HT-29 (cell line): ENCODE measurements around the gene INPP4A. TPM values are rescaled to one million over a fixed set of nuclear protein-coding genes. Genes with fewer than 3 reads are reported as not detected.
A peak's percentile ranks its signal among the peaks of the same experiment; 100 is the strongest.

Experiments used
- DNase-seq: peaks from one replicate; pipeline ENCODE4 v3.0.0-alpha.2; 2015; ENCODE audit warnings: low spot score
- total RNA-seq: library from RNA; depleted of rRNA; stranded (reverse); fragments of >200 nt; shearing (Covaris generic); gene quantifications from 2 replicates; pipeline ENCODE4 v1.2.3, GENCODE V29; 2014

INPP4A gene
- total RNA-seq, 1 experiment from 2014 or later, result 11.5 TPM

- no peak for DNase-seq
Observed at GRCh38 chr2:98514096-98514639, 69.5 kb downstream of the INPP4A start.

DNA sequence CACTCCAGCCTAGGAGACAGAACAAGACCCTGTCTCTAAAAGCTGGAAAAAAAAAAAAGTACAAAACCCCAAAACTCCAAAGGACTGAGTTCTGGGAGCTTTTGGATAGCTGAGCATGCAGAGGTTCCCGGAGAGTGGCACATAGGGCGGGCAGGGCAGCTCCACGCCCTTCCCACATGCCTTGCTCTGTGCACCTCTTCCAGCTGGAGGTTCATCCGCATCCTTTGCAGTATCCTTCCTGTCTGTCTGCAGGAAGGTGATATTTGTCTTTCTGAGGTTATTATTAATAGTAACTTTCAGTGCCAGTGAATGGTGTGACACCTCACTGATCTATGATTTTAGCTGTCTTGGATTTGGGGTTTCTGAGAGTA is 70.2 kb downstream of the INPP4A start:
- DNase-seq, result no peak

DNA sequence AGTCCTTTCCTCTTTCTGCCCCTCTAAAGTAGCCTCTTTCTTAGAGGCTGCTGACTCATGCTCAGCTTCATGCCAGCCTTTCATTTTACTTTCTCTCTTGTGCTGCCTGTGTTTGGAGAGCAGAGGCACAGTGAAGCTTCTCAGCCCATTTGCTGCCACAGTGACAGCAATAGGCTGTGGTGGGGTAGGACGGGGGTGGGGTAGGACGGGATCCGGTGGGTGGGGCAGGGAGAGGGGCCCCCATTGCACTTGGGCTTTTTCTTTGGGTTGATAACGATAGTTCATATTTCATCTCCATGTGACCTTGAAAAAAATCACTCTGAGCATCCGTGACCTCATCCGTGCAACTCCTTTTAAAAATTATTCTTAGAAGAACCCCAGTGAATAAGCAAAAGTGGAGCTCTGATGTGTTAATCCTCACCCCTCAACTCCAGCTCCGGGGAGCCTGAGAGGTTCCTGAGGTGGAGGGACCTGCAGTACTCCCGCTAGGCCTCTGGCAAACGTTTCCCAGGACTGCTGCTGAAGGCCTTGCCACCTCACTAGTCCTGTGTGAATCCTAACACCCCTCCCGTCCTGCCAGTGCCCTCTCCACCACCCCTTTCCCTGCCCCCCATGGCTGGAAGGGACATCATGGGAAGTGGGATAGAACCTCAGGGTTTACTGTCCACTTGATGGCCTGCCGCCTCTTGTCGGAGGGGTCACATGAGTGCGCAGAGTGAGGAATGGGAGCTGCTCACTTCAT is 70.8 kb downstream of the INPP4A start:
- no peak for DNase-seq

DNA sequence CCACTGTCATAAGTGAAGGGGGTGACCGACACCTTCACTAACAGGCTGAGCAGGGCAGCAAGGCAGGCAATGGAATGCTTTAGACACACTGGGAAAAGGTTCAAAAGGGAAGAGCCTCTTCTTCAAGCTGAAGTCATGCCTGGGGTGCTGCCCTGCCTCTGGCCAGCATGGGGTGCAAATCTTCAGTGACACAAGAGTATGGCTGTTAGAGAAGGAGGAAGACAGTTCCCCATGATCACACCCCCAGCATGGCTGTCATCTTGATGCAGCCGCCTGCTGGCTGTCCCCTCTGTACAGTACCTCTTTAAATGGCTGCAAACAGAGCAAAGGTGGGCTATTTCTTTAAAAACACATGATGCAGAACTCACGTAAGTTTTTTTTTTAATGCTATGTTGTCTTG is 71.9 kb downstream of the INPP4A start:
- DNase-seq, result no peak

DNA sequence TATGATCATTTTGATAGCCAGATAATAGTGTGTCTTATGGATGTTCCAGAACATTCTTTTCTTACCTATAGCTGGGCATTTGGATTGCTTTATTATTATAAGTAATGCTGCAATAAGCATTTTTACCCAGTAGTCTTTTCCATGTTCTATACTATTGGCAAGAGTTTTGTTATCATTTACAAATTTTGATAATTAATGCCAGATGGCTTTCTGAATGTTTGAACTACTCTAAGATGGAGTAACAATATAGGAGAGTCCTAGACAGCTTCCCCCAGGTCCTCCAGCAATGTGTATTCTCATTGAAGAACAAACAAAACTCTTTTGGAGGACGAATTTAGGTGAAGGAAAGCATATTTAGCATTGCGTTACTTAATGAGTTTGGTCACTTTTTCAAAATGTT is 73.0 kb downstream of the INPP4A start:
- DNase-seq, result no peak

- DNase-seq, result peak; percentile 56
Observed at GRCh38 chr2:98518101-98518500, 73.4 kb downstream of the INPP4A start.

DNA sequence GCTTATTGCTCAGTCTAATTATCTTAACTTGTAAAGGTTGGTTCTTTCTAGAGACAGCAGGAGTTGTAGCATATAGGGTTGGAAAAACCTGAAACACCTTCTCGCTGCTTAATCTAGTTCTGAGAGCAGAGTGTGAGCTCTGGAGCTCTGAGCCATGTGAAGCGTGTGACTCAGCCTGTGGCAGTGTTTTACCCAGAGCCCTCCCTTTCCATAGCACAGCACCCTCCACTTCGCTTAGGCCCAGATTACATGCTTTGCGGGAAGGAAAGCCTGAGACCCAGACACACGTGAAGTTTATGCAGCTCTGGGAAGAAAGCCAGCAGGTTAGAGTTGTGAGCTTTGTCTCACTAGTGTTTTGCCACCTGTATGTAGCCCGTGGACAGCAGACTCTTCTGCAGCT is 74.5 kb downstream of the INPP4A start:
- DNase-seq, result no peak

DNA sequence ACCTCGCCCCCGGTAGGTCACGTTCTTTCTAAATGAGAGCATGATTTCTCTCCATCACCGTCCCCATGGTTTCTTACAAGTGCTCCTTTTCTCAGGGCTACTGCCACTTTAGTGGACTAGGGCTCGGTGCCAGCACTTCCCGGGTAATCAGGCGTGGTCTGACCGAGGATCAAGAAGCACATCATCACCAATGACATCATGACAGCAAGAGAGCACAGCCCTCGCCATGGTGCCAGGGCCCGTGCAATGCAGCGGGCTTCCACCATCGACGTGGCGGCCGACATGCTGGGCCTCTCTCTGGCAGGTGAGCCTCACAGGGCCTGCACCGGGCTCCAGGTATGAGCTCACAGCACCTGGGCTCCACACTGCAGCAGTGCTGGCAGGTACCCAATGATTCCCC is 75.2 kb downstream of the INPP4A start:
- no peak for DNase-seq

- DNase-seq, result no peak
Observed at GRCh38 chr2:98520806-98521205, 76.1 kb downstream of the INPP4A start.

DNA sequence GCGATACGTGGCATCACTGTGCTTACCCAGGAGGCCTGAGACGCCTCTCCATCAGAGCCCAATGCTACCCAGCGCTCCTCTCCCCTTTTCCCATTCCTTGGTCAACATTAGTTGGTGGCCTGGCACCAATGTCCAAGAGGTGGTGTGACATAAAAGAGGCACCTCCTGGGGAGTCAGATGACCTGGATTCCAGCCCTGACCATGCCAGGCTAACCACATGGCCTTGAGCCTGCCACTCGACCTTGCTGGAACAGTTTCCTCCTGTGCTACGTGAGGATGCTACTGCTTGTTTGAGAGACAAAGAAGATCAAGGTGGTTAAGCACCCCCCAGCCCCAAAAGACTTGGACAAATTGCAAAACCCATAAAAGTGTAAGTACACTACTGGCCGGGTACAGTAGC is 76.6 kb downstream of the INPP4A start:
- no peak for DNase-seq

- DNase-seq, result no peak
Observed at GRCh38 chr2:98522854-98523253, 78.2 kb downstream of the INPP4A start.

DNA sequence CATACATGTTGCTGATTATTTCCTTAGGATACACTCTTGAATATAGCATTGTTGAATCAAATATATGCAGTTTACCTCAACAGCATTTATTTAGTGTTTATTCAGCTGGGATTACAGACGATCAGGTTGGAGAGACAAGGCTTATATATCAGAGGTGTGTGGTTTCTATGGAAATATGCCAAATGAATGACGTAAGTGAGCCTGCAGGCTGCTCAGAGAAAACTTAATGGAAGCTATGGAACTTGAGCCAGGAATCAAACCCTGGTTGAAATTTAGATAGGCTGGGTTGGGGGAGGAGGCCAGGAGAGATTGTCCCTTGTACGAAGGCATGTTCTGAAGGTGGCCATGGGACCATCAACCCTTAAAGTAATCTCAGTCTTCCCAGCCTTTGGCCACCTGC is 79.5 kb downstream of the INPP4A start:
- no peak for DNase-seq

DNA sequence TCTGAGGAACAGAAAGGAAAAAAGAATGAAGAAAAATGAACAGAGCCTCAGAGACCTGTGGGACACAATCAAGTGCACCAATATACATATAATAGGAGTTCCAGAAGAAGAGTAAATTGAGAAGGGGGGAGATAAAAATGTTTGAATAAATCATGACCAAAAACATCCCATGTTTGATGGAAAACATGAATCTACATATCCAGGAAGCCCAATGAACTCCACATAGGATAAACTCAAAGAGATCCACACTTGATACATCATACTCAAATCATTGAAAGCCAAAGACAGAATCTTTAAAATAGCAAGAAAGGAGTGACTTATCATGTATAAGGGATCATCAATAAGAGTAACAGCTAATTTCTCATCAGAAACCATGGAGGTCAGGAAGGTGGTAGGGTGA is 83.7 kb downstream of the INPP4A start:
- no peak for DNase-seq

DNA sequence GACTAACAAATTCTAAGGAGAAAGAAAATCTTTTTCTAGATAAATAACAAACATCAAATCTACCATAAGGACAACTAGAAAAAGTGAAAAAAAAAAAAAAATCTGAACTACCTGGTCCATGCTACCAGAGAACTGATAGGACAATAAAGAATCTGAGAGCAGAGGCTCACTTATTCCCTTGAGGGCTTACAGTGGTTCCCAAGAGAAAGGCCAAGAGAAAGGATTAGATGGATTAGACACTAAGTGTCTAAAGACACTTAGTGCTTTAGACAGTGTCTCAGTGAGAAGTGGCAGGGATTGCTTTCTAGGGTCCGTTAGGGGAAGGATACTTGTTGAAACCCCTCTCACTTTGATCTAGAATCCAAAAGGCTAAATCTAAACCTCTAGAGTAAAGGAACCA is 85.5 kb downstream of the INPP4A start:
- no peak for DNase-seq

GRCh38 chr2:98532756-98533155 is 88.1 kb downstream of the INPP4A start:
- DNase-seq, result no peak

DNA sequence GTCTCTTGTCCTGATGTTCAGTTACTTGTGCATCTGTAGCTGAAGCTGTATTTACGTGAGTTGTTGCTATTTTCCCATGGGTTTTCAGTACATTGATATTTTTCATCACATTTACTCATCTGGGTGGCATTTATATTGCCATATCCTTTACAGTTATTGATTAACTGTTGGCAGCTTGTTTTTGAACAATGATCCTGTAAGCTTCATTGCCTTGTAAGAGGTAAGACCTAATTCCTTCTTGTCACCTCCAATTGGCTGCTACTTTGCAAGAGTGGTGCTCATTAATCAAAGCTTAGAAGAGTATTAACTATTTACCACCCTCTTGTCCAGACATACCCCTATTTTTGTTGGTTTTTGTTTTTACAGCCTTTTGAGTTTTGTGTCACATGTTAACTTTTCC is 88.9 kb downstream of the INPP4A start:
- DNase-seq, result no peak

- no peak for DNase-seq
Observed at GRCh38 chr2:98534761-98535160, 90.1 kb downstream of the INPP4A start.

DNA sequence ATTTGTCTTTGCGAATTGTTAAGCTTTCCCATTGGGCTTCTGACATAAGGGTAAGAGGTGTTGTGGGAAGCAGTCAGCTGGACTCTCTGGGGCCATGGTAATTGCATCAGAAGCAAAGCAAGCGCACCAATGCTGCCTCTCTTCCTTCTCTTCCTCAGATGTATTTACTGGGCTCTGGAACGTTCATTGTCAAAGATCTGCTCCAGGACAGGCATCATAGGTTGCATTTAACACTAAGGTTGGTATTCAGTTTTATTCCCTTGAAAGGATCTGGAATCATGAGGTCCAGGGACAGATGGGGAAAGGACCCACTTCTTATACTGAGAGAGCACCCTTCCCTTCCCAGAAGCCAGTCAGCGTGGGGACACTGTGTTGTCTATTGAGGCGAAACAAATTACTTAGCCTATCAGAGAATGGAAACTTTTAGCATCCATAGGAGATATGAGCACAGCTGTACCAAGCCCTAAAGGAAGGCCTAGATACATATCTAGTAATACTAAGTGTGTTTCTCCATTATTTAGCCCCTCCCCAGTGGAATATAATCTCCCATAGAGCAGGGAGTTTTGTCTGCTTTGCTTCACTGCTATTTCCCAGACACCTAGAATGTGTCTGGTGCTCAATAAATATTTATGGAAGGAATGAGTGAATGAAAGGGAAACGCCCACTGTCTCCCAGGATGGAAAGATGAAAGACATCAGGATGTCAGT is 91.5 kb downstream of the INPP4A start:
- DNase-seq, result no peak

GRCh38 chr2:98537390-98538126 is 92.9 kb downstream of the INPP4A start:
- no peak for DNase-seq

- DNase-seq, result no peak
Observed at GRCh38 chr2:98538280-98539041, 93.8 kb downstream of the INPP4A start.

GRCh38 chr2:98539056-98539735 is 94.5 kb downstream of the INPP4A start:
- no peak for DNase-seq
